ENCODE measurements around the gene ATP8B2.

DNA sequence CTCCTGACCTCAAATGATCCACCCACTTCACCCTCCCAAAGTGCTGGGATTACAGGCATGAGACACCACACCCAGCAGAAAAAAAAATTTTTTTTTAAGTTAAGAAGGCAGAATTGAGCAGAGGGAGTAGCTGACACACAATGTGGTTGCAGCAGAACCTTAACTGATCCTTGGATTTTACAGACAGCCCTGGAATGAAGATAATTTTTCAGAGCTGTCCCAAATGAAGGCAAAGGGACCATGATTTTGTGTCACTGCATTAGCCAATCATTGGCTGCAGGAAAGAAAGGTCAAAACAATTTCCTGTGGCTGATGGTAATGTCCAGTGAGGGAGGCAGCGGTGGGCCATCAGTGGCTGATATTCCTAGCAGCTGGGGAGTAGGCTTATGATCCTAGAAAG lies 23.7 kb upstream of the ATP8B2 start:
- TF ChIP-seq SP1 (IDR thresholded peaks at IDR 0.05) (no peak), FOXK2 (IDR thresholded peaks at IDR 0.05) (no peak), HDGF (IDR thresholded peaks at IDR 0.05; ENCODE audit: borderline replicate concordance) (no peak), FOXM1 (IDR thresholded peaks at IDR 0.05; ENCODE audit: borderline replicate concordance) (no peak), PKNOX1 (IDR thresholded peaks at IDR 0.05) (no peak), SUZ12 (IDR thresholded peaks at IDR 0.05) (no peak)
